Choroid plexus epithelial cell (primary cell): ENCODE data around the gene CELF4.

Experiments used
- DNase-seq: peaks from one replicate; pipeline ENCODE4 v3.0.0-alpha.2; 2010; ENCODE audit warnings: low read depth
- H3K4me3 ChIP-seq: 2 replicates; pipeline ENCODE4 v1.5.1; 2011; ENCODE audit warnings: low read depth, mild to moderate bottlenecking, control low read depth, low read length, moderate library complexity
- TF ChIP-seq, protein P1 (sequence below): conservative IDR thresholded peaks from 2 replicates; pipeline ENCODE4 v1.5.1; 2011; ENCODE audit warnings: low read depth, mild to moderate bottlenecking, control low read depth, inconsistent platforms, low read length, moderate library complexity

Gene CELF4

DNA sequence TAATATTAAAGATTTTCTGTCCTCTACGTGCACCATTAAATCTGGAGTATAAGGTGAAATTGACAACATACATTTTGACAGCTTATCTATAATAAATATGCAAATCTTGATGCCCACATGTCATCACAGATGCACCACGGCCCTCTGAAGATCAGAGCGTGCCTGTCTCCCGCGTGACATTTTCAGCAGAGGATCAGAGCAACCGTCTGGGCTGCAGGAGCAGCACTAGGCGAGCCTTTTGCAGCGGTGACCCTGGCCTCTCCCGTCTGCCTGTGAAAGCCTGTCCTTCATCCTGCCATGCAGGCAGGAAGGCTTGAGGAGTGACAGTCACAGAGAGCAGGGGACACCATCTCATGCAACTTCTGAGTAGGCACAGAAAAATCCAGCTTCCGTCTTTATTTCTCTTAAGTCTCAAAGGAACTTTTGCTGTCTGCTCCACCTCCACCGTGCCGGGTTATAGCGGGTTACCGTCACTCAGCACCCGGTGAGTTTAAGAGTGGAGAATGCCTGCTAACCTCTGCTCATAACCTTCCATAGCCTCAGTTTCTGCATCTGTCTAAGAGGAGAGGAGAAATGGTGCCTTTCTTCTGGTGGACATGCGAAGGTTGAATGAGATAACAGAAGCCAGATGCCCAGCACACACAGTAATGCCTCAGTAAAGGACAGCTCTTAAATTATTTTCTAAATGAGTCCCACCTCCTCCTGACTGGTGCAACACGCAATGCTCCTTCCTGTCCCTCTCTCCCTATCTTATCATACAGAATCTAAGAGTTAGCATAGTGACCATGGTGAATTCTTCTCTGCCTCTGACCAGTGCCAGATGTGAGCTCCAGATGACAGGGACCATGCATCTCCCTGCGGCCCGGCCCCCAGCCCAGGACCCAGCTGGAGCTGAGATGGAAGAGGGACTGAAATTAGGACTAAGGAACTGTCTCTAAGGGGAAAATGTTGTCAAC lies 43.8 kb downstream of the CELF4 start:
- no peak for DNase-seq
- TF ChIP-seq, protein P1, sequence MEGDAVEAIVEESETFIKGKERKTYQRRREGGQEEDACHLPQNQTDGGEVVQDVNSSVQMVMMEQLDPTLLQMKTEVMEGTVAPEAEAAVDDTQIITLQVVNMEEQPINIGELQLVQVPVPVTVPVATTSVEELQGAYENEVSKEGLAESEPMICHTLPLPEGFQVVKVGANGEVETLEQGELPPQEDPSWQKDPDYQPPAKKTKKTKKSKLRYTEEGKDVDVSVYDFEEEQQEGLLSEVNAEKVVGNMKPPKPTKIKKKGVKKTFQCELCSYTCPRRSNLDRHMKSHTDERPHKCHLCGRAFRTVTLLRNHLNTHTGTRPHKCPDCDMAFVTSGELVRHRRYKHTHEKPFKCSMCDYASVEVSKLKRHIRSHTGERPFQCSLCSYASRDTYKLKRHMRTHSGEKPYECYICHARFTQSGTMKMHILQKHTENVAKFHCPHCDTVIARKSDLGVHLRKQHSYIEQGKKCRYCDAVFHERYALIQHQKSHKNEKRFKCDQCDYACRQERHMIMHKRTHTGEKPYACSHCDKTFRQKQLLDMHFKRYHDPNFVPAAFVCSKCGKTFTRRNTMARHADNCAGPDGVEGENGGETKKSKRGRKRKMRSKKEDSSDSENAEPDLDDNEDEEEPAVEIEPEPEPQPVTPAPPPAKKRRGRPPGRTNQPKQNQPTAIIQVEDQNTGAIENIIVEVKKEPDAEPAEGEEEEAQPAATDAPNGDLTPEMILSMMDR = no peak
- H3K4me3 ChIP-seq = no peak overlapping the region

- no peak for DNase-seq
- H3K4me3 ChIP-seq = no peak overlapping the region
- TF ChIP-seq, protein P1 = no peak
Measured at GRCh38 chr18:37520508-37520907, 45.1 kb downstream of the CELF4 start.

GRCh38 chr18:37519510-37520135 lies 46.0 kb downstream of the CELF4 start:
- TF ChIP-seq, protein P1 = no peak
- DNase-seq = no peak
- H3K4me3 ChIP-seq = no peak overlapping the region

DNA sequence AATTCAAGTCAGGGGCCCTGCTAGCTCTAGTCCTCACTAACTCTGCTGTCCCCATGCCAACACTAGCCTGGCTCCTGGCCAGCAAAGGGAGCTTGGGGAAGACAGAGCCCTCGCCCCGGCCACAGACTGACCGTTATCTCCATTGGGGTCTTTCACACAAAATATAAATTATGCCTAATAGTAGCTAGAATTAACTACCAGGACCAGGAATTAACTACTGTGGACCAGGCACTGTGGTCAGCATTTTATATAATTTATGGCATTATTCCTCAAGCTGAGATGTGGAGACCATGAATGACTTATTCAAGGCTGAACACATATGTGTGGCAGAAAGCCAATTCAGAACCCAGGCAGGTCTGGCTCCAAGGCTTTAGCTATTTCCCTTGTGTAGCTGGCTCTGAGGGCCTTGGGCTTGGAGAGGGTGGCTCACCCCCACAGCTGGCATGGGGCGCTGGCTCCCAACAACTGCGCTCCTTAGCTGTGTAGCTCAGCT lies 49.2 kb downstream of the CELF4 start:
- TF ChIP-seq, protein P1 = no peak
- H3K4me3 ChIP-seq = no peak overlapping the region
- no peak for DNase-seq

DNA sequence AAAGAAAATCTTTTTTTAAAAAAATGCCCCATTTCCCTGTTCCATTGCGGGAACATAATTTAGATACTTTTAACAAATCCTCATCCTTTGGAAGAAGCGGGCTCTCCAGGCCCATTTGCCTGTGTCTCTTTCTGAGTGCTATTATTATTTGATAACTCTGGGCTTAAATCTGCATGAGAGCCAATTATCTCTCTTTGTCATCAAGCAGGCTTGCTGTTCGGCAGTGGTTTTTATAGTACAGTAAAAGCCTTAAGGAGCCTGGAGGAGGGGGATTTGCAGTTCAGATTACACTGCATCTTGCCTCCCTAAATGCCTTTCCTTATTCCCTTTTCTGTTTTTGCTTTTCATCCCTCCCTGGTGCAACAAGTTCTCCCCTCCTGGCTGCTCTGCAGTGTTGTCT lies 50.6 kb downstream of the CELF4 start:
- TF ChIP-seq, protein P1 = no peak
- no peak overlapping the region for H3K4me3 ChIP-seq
- DNase-seq = no peak

DNA sequence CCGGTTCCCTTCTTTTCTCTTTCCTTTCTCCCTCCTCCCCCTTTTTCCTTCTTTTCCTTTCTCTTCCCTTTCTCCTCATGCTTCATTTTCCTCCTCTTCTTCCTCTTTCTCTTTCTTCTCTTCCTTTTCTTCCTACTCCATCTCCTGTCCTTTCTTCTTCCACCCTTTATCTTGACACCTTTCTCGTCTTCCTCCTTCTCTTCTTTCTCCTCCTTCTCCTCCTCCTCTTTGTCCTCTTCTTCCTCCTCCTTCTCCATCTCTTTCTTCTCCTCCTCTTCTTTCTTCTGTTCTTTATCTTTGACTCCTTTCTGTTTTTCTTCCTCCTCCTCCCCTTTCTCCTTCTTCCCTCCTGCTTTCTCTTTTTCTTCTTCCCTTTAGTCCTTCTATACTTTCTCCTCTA lies 53.2 kb downstream of the CELF4 start:
- H3K4me3 ChIP-seq = no peak overlapping the region
- TF ChIP-seq, protein P1 = no peak
- DNase-seq = no peak
